ENCODE measurements around the gene EFR3B.
"Not testable (repeated sequence)": the region's sequence is repeated elsewhere in the genome, so short reads cannot be mapped to it uniquely, and the experiment has no call there.

DNA sequence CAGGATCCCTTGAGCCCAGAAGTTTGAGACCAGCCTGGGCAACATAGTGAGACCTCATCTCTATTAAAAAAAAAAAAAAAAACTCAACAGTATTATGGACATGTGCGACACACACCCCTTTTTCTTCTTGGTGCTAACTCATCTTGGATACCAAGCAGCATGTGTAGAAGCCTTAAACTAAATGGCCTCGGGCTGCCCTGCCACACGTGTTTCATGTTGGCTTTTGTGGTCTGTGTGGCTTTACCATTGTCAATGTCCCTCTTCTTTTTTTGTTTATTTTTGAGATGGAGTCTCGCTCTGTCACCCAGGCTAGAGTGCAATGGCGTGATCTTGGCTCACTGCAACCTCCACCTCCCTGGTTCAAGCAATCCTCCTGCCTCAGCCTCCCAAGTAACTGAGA, 109.1 kb downstream of the EFR3B start:
- not testable (repeated sequence) for TF ChIP-seq POLR2A (IDR thresholded peaks at IDR 0.05; ENCODE audit: low read length); GATA1 (IDR thresholded peaks at IDR 0.05; ENCODE audit: low read depth, low read length)

Data from erythroblast (primary cell).